Mesodermal cell (in vitro differentiated cells): ENCODE data around the gene ZFP82. TPM values are rescaled to one million over a fixed set of nuclear protein-coding genes. Genes with fewer than 3 reads are reported as not detected.

Source experiments
- H3K27ac ChIP-seq: 2 replicates; pipeline ENCODE4 v1.7.0; 2013; ENCODE audit warnings: mild to moderate bottlenecking, low read depth, low read length, moderate library complexity; ENCODE audit not compliant: severe bottlenecking
- H3K36me3 ChIP-seq: 2 replicates; pipeline ENCODE4 v1.7.1; 2013; ENCODE audit warnings: mild to moderate bottlenecking, low read length, moderate library complexity; ENCODE audit not compliant: control insufficient read depth, insufficient read depth
- H3K4me1 ChIP-seq: one replicate; pipeline ENCODE4 v1.7.1; 2013; ENCODE audit warnings: mild to moderate bottlenecking, low read length; ENCODE audit not compliant: insufficient read depth, control insufficient read depth, poor library complexity, severe bottlenecking
- H3K4me3 ChIP-seq: 2 replicates; pipeline ENCODE4 v1.7.0; 2013; ENCODE audit warnings: low read length, control low read depth, mild to moderate bottlenecking; ENCODE audit not compliant: insufficient read depth, poor library complexity, severe bottlenecking; ENCODE audit errors: extremely low read depth
- H3K9me3 ChIP-seq: 2 replicates; pipeline ENCODE4 v1.7.1; 2013; ENCODE audit warnings: mild to moderate bottlenecking, low read length, moderate library complexity; ENCODE audit not compliant: control insufficient read depth
- WGBS, 2 experiments: methylation state at CpG; one replicate each; pipeline ENCODE4 v1.1.5; 2013; ENCODE audit warnings: missing lambda C conversion rate in 2 of 2; ENCODE audit not compliant: insufficient coverage in 2 of 2; 5-methylcytosine and 5-hydroxymethylcytosine counted together
- polyA plus RNA-seq, 2 experiments: library from polyadenylated mRNA; stranded (reverse); fragments of 50-300 nt; gene quantifications; one replicate each; pipeline ENCODE4 v1.2.3, GENCODE V29; 2013

The ZFP82 gene
- polyA plus RNA-seq (2013, experiment 1 of 2) = 11.2 TPM
- 12.1 TPM for polyA plus RNA-seq (2013, experiment 2 of 2)

DNA sequence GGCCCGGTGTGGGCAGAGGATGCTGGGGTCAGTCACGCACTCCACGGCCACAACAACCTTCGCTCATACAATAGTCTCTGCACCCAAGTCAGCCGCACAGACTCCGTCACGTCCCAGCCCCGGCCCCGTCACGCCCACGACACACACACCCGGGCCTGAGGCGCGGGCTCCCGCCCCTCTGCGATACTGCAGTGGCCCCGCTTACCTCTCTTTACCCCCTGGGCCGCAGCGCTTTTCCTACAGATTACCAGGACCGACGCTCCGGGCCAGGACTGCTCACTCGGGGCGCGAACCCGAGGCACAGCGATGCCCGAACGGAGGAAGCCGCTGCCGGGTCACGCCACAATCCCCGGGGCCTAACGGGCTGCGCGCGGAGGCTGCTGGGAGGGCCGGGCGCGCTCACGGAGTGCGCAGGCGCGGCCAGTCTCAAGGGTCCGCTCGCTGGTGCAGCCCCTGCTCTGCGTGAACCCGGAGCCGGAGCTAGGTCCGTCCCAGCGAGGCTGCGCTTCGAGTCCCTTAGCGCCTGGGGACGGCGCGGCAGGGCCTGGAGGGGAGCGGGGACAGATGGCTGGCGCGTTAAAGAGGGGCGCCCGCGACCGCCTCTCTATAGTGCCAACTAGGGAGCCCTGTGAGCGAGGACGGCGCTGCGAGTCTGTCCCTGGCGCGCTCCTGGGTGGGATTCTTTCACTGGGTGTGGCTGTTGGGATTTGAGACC is at the start of gene ZFP82:
TSS of gene ZFP82 (minus strand) at position 358 of the 715 bp plus-strand sequence. CDS start 8,855 bp downstream, outside the sequence.
- no peaks in the 10 kb centered on the region for H3K4me1 ChIP-seq
- H3K36me3 ChIP-seq = peaks cover 39% of the 10 kb centered on the region
- WGBS, 2 experiments = 1% methylated on average over 55 to 64 of the region's 70 CpGs
- H3K4me3 ChIP-seq = peak within 1 kb of the TSS; percentile 72
- peak within 1 kb of the TSS; percentile 93 for H3K27ac ChIP-seq
- H3K9me3 ChIP-seq = peaks cover 55% of the 10 kb centered on the region

- H3K36me3 ChIP-seq = peaks cover 36% of the 10 kb centered on the region
- H3K27ac ChIP-seq = no peak overlapping the region
- no peak overlapping the region for H3K4me3 ChIP-seq
- no peaks in the 10 kb centered on the region for H3K4me1 ChIP-seq
- peaks cover 15% of the 10 kb centered on the region for H3K9me3 ChIP-seq
- 100% methylated on average over 1 of the region's 1 CpG for WGBS, 2 experiments
Measured at GRCh38 chr19:36460046-36460445, 41.6 kb upstream of the ZFP82 start.

- Histone ChIP-seq H3K36me3 (peaks cover 35% of the 10 kb centered on the region), H3K27ac (no peak overlapping the region), H3K4me1 (no peaks in the 10 kb centered on the region), H3K9me3 (peaks cover 12% of the 10 kb centered on the region), H3K4me3 (no peak overlapping the region)
- WGBS, 2 experiments = 100% methylated on average over 1 of the region's 2 CpGs; no CpG with 5 or more reads in 1 of the 2 experiments
Measured at GRCh38 chr19:36456831-36457230, 38.4 kb upstream of the ZFP82 start.

- Histone ChIP-seq H3K4me1 (no peaks in the 10 kb centered on the region), H3K4me3 (no peak overlapping the region), H3K27ac (no peak overlapping the region), H3K9me3 (peaks cover 58% of the 10 kb centered on the region), H3K36me3 (peaks cover 45% of the 10 kb centered on the region)
- no CpG with 5 or more reads among the region's 5 CpGs for WGBS, 2 experiments
Measured at GRCh38 chr19:36449059-36449670, 30.7 kb upstream of the ZFP82 start.

GRCh38 chr19:36441339-36441738 is 22.9 kb upstream of the ZFP82 start:
- H3K9me3 ChIP-seq = peaks cover 40% of the 10 kb centered on the region
- no peak overlapping the region for H3K4me3 ChIP-seq
- no peaks in the 10 kb centered on the region for H3K4me1 ChIP-seq
- no peak overlapping the region for H3K27ac ChIP-seq
- WGBS, 2 experiments = 88 to 100% methylated on average over 1 of the region's 1 CpG
- H3K36me3 ChIP-seq = no peaks in the 10 kb centered on the region

DNA sequence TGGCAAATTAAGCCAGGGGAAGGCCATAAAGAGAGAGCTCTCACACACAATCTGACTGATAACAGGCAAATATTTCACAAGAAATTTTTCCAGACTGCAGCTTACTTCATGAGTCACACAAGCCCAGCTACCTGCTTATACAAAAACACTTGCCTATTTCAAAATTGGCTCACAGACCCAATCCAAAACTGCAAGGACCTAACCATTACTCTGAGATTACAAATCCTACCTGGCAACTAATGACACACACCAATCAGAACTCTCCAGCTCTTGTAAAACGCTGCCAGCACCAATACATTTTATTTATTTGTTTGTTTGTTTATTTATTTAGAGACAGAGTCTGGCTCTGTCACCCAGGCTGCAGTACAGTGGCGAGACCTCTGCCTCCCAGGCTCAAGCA is 18.1 kb upstream of the ZFP82 start:
- H3K27ac ChIP-seq = no peak overlapping the region
- H3K9me3 ChIP-seq = peaks cover 17% of the 10 kb centered on the region
- WGBS, 2 experiments = 83% methylated on average over 1 of the region's 2 CpGs; no CpG with 5 or more reads in 1 of the 2 experiments

GRCh38 chr19:36423925-36424324 is 5.5 kb upstream of the ZFP82 start:
- Histone ChIP-seq H3K36me3 (no peaks in the 10 kb centered on the region), H3K4me1 (no peaks in the 10 kb centered on the region), H3K27ac (no peak overlapping the region), H3K4me3 (no peak overlapping the region), H3K9me3 (peaks cover 22% of the 10 kb centered on the region)
- no CpG with 5 or more reads among the region's 4 CpGs for WGBS, 2 experiments

More for the DNA sequence above, 18.1 kb upstream of the ZFP82 start:
- no peaks in the 10 kb centered on the region for H3K36me3 ChIP-seq
- no peak overlapping the region for H3K4me3 ChIP-seq
- H3K4me1 ChIP-seq = no peaks in the 10 kb centered on the region

- H3K36me3 ChIP-seq = peaks cover 8% of the 10 kb centered on the region
- H3K4me1 ChIP-seq = no peaks in the 10 kb centered on the region
- no peak overlapping the region for H3K27ac ChIP-seq
- WGBS, 2 experiments = 78 to 90% methylated on average over 31 to 32 of the region's 33 CpGs
- H3K4me3 ChIP-seq = no peak overlapping the region
- H3K9me3 ChIP-seq = peaks cover 31% of the 10 kb centered on the region
Measured at GRCh38 chr19:36421749-36422481, 3.5 kb upstream of the ZFP82 start.

- Histone ChIP-seq H3K4me1 (no peaks in the 10 kb centered on the region), H3K36me3 (peaks cover 12% of the 10 kb centered on the region), H3K9me3 (peaks cover 38% of the 10 kb centered on the region), H3K4me3 (no peak overlapping the region), H3K27ac (no peak overlapping the region)
- WGBS, 2 experiments = 61 to 76% methylated on average over 48 to 59 of the region's 61 CpGs
Measured at GRCh38 chr19:36420961-36421748, 2.7 kb upstream of the ZFP82 start.

- Histone ChIP-seq H3K27ac (peak overlapping the region; percentile 93), H3K4me1 (no peaks in the 10 kb centered on the region), H3K36me3 (peaks cover 44% of the 10 kb centered on the region), H3K4me3 (peak overlapping the region; percentile 72), H3K9me3 (peaks cover 55% of the 10 kb centered on the region)
- 16 to 20% methylated on average over 22 to 23 of the region's 25 CpGs for WGBS, 2 experiments
Measured at GRCh38 chr19:36417752-36418286, 625 bp downstream of the ZFP82 start.
